ENCODE data around the gene TTLL6.

DNA sequence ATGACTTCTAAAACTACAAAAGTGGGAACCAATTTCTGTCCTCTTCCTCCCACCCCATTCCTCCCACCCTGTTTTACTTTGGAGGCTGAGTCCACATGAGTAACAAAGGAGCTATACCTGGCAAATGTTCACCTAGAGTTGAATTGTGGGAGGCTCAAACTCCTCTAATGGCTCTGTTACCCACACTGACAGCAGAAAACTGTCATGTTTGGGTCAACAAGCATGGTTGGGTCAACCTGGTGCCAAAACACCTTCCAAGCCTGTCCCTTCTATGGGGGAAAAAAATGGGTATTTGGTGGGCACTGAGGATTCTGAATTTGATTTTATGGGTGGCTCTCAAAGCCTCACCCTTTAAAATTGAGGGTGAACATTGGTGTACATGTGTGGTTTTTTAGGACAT, 76.5 kb downstream of the TTLL6 start:
- TF ChIP-seq EP300 (IDR thresholded peaks at IDR 0.05; ENCODE audit: low read length) (no peak), TAF1 (IDR thresholded peaks at IDR 0.05; ENCODE audit: control insufficient read depth, extremely low read depth, insufficient read depth, low read length, severe bottlenecking) (no peak), MNT (conservative IDR thresholded peaks at IDR 0.05) (no peak)
